Left kidney (tissue), 2 donors: ENCODE data around the gene SLC37A3. TPM values are rescaled to one million over a fixed set of nuclear protein-coding genes. Genes with fewer than 3 reads are reported as not detected.

Experiments
- DNase-seq: peaks from one replicate; pipeline ENCODE4 v3.0.0-alpha.2; 2013
- polyA plus RNA-seq: library from polyadenylated mRNA; unstranded; fragments of 120-200 nt; gene quantifications from one replicate; pipeline ENCODE4 v1.2.1, GENCODE V29; 2013; ENCODE audit not compliant: insufficient read length

Gene SLC37A3
- polyA plus RNA-seq, 1 donor, result 63.4 TPM

- DNase-seq, result no peak
These were observed 4.0 kb upstream of the SLC37A3 start for GRCh38 chr7:140402178-140402835.

- DNase-seq, result no peak
These were observed 2.1 kb upstream of the SLC37A3 start for GRCh38 chr7:140400381-140400780.

GRCh38 chr7:140398821-140399220 lies 491 bp upstream of the SLC37A3 start:
- no peak for DNase-seq

- no peak for DNase-seq
These were observed 4.5 kb downstream of the SLC37A3 start for GRCh38 chr7:140393756-140394306.

- no peak for DNase-seq
These were observed 6.7 kb downstream of the SLC37A3 start for GRCh38 chr7:140391634-140392033.

GRCh38 chr7:140390466-140391190 lies 7.7 kb downstream of the SLC37A3 start:
- no peak for DNase-seq

GRCh38 chr7:140390034-140390433 lies 8.3 kb downstream of the SLC37A3 start:
- no peak for DNase-seq

GRCh38 chr7:140389445-140389844 lies 8.9 kb downstream of the SLC37A3 start:
- no peak for DNase-seq

- no peak for DNase-seq
These were observed 13.3 kb downstream of the SLC37A3 start for GRCh38 chr7:140384894-140385545.

GRCh38 chr7:140383954-140384713 lies 14.2 kb downstream of the SLC37A3 start:
- DNase-seq, result no peak

GRCh38 chr7:140375892-140376730 lies 22.2 kb downstream of the SLC37A3 start:
- no peak for DNase-seq

GRCh38 chr7:140375323-140375722 lies 23.0 kb downstream of the SLC37A3 start:
- no peak for DNase-seq

- no peak for DNase-seq
These were observed 29.0 kb downstream of the SLC37A3 start for GRCh38 chr7:140369294-140369693.

- DNase-seq, result no peak
These were observed 30.8 kb downstream of the SLC37A3 start for GRCh38 chr7:140367528-140367927.

- no peak for DNase-seq
These were observed 33.5 kb downstream of the SLC37A3 start for GRCh38 chr7:140364819-140365218.

GRCh38 chr7:140360697-140361229 lies 37.6 kb downstream of the SLC37A3 start:
- DNase-seq, result no peak

- no peak for DNase-seq
These were observed 39.8 kb downstream of the SLC37A3 start for GRCh38 chr7:140358412-140359051.

GRCh38 chr7:140358024-140358411 lies 40.3 kb downstream of the SLC37A3 start:
- no peak for DNase-seq

GRCh38 chr7:140350056-140350455 lies 48.3 kb downstream of the SLC37A3 start:
- DNase-seq, result no peak

- DNase-seq, result no peak
These were observed 49.1 kb downstream of the SLC37A3 start for GRCh38 chr7:140349144-140349771.
